Stimulated activated CD4-positive, alpha-beta T cell treated with anti-CD3 and anti-CD28 coated beads, Interleukin-1b, Interleukin-23, amount 100 ng/mL, for 4 hours (primary cell): ENCODE results near the gene KRTCAP2.
"Not testable (repeated sequence)": the region's sequence is repeated elsewhere in the genome, so short reads cannot be mapped to it uniquely, and the experiment has no call there.

Source experiments
- DNase-seq, 2 donors: peaks; one replicate each; pipeline ENCODE4 v3.0.0-alpha.2; 2020; ENCODE audit warnings: low read depth in 2 of 2

KRTCAP2 gene

GRCh38 chr1:155199792-155200191, 26.7 kb upstream of the KRTCAP2 start:
- no peak for DNase-seq

GRCh38 chr1:155198547-155198906, 25.4 kb upstream of the KRTCAP2 start:
- no peak for DNase-seq

- DNase-seq = no peak
These were observed 24.9 kb upstream of the KRTCAP2 start for GRCh38 chr1:155197901-155198546.

GRCh38 chr1:155196893-155197638, 24.0 kb upstream of the KRTCAP2 start:
- DNase-seq = no peak

- DNase-seq = no peak
These were observed 23.2 kb upstream of the KRTCAP2 start for GRCh38 chr1:155196103-155196892.

- no peak for DNase-seq
These were observed 22.3 kb upstream of the KRTCAP2 start for GRCh38 chr1:155195201-155196102.

- not testable (repeated sequence) for DNase-seq
These were observed 20.8 kb upstream of the KRTCAP2 start for GRCh38 chr1:155193991-155194240.

GRCh38 chr1:155193275-155193990, 20.3 kb upstream of the KRTCAP2 start:
- peak; percentile 56 to 71 for DNase-seq

- DNase-seq = peak in 1 of 2 donors; percentile 28
These were observed 19.5 kb upstream of the KRTCAP2 start for GRCh38 chr1:155192346-155193274.

GRCh38 chr1:155191904-155192303, 18.8 kb upstream of the KRTCAP2 start:
- no peak for DNase-seq

GRCh38 chr1:155189926-155190325, 16.8 kb upstream of the KRTCAP2 start:
- DNase-seq = not testable (repeated sequence)

- no peak for DNase-seq
These were observed 15.2 kb upstream of the KRTCAP2 start for GRCh38 chr1:155188268-155188667.

- DNase-seq = no peak
These were observed 14.4 kb upstream of the KRTCAP2 start for GRCh38 chr1:155187456-155187891.

GRCh38 chr1:155186794-155187455, 13.8 kb upstream of the KRTCAP2 start:
- DNase-seq = no peak

- no peak for DNase-seq
These were observed 13.1 kb upstream of the KRTCAP2 start for GRCh38 chr1:155186067-155186793.

- no peak for DNase-seq
These were observed 12.6 kb upstream of the KRTCAP2 start for GRCh38 chr1:155185783-155186066.

GRCh38 chr1:155184835-155185782, 12.0 kb upstream of the KRTCAP2 start:
- no peak for DNase-seq

GRCh38 chr1:155184351-155184811, 11.3 kb upstream of the KRTCAP2 start:
- no peak for DNase-seq
